Upper lobe of right lung (tissue), 1 donor: ENCODE results near the gene PLCB4. TPM values are rescaled to one million over a fixed set of nuclear protein-coding genes. Genes with fewer than 3 reads are reported as not detected.

Source experiments
- ATAC-seq: fragments of 200-7000 bp; cut with Tn5 transposase; one replicate; pipeline ENCODE4 v1.9.1; 2020; ENCODE audit warnings: mild to moderate bottlenecking, moderate library complexity
- DNase-seq: peaks from one replicate; pipeline ENCODE4 v3.0.0-alpha.2; 2020
- H3K27ac ChIP-seq: fragments of 200-600 bp; one replicate; pipeline ENCODE4 v1.8.0; 2022
- H3K27me3 ChIP-seq: fragments of 200-600 bp; one replicate; pipeline ENCODE4 v1.8.0; 2022; ENCODE audit warnings: mild to moderate bottlenecking
- H3K36me3 ChIP-seq: fragments of 200-600 bp; one replicate; pipeline ENCODE4 v1.8.0; 2022
- H3K4me1 ChIP-seq: fragments of 200-600 bp; one replicate; pipeline ENCODE4 v1.8.0; 2022
- H3K4me3 ChIP-seq: fragments of 200-600 bp; one replicate; pipeline ENCODE4 v1.8.0; 2022; ENCODE audit warnings: mild to moderate bottlenecking
- H3K9me3 ChIP-seq: fragments of 200-600 bp; one replicate; pipeline ENCODE4 v1.8.0; 2022
- intact Hi-C: fragments of 100-400 bp; cut with DNase I; formaldehyde crosslinking; loops from one replicate; pipeline ENCODE4 v1.11.0; 2022
- total RNA-seq: library from RNA; stranded (reverse); fragmentation: NEBNext Ultra II Directional; extraction: Animal tissue kit (Norgen Biotek cat#: 25700); gene quantifications from one replicate; pipeline ENCODE4 v1.2.1, GENCODE V29; 2021
- TF ChIP-seq, protein P1 (sequence below): fragments of 200-600 bp; IDR thresholded peaks from one replicate; pipeline ENCODE4 v1.8.0; 2022; ENCODE audit warnings: antibody characterized with exemption
- donor health status: DM: no; HTN: yes; CAD: no; lungs with severe emphysema.

The PLCB4 gene
- total RNA-seq, 1 donor from 2014 or later: 7.9 TPM

DNA sequence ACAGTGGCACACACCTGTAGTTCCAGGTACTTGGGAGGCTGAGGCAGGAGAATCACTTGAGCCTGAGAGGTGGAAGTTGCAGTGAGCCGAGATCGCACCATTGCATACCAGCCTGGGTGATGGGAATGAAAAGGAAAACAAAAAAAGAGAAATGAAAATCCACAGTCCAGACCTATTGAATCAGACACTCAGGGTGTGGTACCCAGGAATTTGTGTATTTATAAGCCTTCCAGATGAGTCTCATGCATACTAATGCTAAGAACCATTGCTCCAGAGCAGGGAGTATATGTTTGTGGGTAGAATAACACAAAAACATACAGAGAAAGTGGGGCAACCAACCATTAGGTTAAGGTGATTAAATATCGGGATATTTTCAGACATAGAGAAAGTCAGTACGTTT is 36.1 kb upstream of the PLCB4 start:
- Histone ChIP-seq H3K4me1 (no peaks in the 10 kb centered on the region), H3K36me3 (no peaks in the 10 kb centered on the region), H3K27me3 (no peaks in the 10 kb centered on the region), H3K4me3 (no peak overlapping the region), H3K27ac (no peak overlapping the region), H3K9me3 (no peaks in the 10 kb centered on the region)
- no peak for DNase-seq
- ATAC-seq: no peak
- TF ChIP-seq, protein P1, sequence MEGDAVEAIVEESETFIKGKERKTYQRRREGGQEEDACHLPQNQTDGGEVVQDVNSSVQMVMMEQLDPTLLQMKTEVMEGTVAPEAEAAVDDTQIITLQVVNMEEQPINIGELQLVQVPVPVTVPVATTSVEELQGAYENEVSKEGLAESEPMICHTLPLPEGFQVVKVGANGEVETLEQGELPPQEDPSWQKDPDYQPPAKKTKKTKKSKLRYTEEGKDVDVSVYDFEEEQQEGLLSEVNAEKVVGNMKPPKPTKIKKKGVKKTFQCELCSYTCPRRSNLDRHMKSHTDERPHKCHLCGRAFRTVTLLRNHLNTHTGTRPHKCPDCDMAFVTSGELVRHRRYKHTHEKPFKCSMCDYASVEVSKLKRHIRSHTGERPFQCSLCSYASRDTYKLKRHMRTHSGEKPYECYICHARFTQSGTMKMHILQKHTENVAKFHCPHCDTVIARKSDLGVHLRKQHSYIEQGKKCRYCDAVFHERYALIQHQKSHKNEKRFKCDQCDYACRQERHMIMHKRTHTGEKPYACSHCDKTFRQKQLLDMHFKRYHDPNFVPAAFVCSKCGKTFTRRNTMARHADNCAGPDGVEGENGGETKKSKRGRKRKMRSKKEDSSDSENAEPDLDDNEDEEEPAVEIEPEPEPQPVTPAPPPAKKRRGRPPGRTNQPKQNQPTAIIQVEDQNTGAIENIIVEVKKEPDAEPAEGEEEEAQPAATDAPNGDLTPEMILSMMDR: no peak
- intact Hi-C loops: no loop called here

DNA sequence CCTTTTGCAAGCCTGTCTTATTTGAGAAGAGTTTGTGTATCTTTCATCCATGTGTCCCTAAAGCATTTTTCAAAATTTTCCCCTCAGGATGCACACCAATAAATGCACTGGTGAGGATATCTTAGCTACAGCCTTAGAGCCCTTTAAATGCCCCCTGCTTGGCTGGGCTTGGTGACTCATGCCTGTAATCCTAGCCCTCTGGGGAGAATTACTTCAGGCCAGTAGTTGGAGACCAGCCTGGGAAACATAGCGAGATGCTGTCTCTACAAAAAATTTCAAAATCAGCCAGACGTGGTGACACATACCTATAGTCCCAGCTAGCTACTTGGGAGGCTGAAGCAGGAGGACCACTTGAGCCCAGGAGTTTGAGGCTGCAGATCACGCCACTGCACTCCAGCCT is 33.8 kb upstream of the PLCB4 start:
- no peak for DNase-seq
- intact Hi-C loops: no loop called here
- no peaks in the 10 kb centered on the region for H3K4me1 ChIP-seq
- H3K27me3 ChIP-seq: no peaks in the 10 kb centered on the region
- H3K36me3 ChIP-seq: no peaks in the 10 kb centered on the region
- no peak for ATAC-seq
- no peak overlapping the region for H3K4me3 ChIP-seq
- H3K9me3 ChIP-seq: no peaks in the 10 kb centered on the region
- no peak overlapping the region for H3K27ac ChIP-seq
- TF ChIP-seq, protein P1: no peak

DNA sequence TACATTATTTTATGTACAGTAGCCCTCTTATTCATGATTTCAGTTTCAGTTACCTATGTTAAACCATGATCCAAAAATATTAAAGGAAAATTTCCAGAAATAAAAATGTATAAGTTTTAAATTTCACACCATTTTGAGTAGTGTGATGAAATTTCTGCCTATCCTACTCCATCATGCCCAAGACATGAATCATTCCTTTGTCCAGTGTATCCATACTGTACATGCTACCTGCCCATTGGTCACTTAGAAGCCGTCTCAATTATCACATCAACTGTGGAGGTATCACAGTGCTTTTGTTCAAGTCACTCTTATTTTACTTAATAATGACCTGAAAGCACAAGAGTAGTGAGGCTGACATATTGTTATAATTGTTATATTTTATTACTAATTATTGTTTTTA is 32.3 kb upstream of the PLCB4 start:
- Histone ChIP-seq H3K4me1 (no peaks in the 10 kb centered on the region), H3K4me3 (no peak overlapping the region), H3K27ac (no peak overlapping the region), H3K36me3 (no peaks in the 10 kb centered on the region), H3K27me3 (no peaks in the 10 kb centered on the region), H3K9me3 (no peaks in the 10 kb centered on the region)
- intact Hi-C loops: no loop called here
- TF ChIP-seq, protein P1: no peak
- DNase-seq: no peak
- ATAC-seq: no peak

DNA sequence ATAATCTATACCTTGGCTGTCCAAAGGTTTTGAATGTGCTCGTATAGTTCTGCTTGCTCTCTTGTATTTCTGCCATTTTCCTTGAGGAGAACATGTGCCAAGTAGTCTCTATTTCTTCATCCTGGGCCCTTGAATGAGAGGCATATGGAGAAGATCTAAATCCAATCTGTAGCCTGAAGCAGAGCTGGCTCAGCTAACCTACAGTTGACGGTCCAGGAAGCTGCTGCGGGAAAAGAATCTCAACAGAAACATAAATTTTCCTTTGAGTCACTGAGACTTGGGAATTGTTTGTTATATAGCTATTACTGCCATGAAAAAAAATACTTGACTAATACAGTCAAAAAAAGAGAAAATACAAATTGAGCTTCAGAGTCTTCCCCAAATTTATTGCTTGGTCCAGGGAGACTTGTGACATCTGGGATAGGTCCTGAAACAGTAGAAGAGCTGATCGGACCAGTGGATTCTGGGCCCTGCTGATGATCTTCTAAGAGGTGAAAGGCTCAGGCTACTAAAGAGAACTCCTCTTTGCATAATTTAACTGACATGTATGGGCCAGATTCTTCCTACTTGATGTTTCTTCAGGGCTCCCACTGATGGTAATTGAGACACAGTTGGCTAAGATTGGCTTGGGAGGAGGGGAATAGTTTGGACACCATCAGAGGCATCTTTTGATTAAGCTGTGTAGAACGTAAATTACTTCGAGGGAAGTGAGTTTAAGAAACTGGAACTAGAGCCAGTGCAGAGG is 29.9 kb upstream of the PLCB4 start:
- no peak for DNase-seq
- H3K36me3 ChIP-seq: no peaks in the 10 kb centered on the region
- intact Hi-C loops: no loop called here
- H3K4me3 ChIP-seq: no peak overlapping the region
- TF ChIP-seq, protein P1: no peak
- no peaks in the 10 kb centered on the region for H3K4me1 ChIP-seq
- no peaks in the 10 kb centered on the region for H3K9me3 ChIP-seq
- no peaks in the 10 kb centered on the region for H3K27me3 ChIP-seq
- no peak for ATAC-seq
- no peak overlapping the region for H3K27ac ChIP-seq

DNA sequence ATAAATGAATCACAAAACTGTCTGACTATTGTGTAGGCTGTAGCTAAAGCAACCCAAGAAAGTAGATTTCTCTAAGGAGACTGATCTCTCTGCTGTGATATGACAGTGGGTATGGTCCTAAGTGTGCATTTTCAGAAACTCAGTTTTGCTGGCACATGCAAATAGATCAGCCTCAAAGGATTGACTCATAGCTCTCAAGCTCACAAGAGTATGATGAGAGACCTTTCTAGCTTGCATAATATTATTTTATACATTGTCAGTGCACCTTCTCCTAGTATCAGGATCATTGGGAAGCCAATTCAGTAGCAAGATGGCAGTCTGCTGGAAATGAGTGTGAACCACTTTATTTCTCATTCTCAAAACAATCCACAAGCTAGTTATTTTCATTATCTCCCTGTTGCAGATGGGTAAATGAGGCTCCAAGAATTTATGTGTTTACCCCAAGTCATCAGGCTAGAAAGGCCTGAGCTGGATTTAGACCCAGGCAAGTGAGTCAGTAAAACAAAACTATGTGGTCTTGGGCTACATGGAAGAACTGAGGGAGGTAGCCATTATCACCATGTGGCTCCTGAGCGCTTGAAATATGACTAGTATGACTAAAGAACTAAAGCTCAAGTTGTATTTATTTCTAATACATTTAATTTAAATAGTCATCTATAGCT is 27.9 kb upstream of the PLCB4 start:
- ATAC-seq (no peak), DNase-seq (no peak)
- Histone ChIP-seq H3K4me1 (no peaks in the 10 kb centered on the region), H3K9me3 (no peaks in the 10 kb centered on the region), H3K27me3 (no peaks in the 10 kb centered on the region), H3K36me3 (no peaks in the 10 kb centered on the region), H3K4me3 (no peak overlapping the region), H3K27ac (no peak overlapping the region)
- intact Hi-C loops: no loop called here
- TF ChIP-seq, protein P1: no peak
